ENCODE results near the gene UQCRC1. TPM values are rescaled to one million over a fixed set of nuclear protein-coding genes. Genes with fewer than 3 reads are reported as not detected.

UQCRC1 gene
- total and polyA plus RNA-seq, 7 donors, result 199 to 828 (median 241) TPM

GRCh38 chr3:48588230-48588629, 21.2 kb downstream of the UQCRC1 start:
- 70 to 72% methylated on average over 15 of the region's 15 CpGs for WGBS, 2 donors
- Histone ChIP-seq H3K4me1 (no peaks in the 10 kb centered on the region), H3K4me3 (no peak overlapping the region), H3K27ac (no peak overlapping the region), H3K36me3 (no peaks in the 10 kb centered on the region), H3K9me3 (no peaks in the 10 kb centered on the region), H3K27me3 (peaks cover 0 to 3% (median 0%) of the 10 kb centered on the region in 3 donors)
- DNase-seq, result no peak
- intact Hi-C loops (cut with DNase I), result no loop called here
- no peak for TF ChIP-seq EP300 (IDR thresholded peaks at IDR 0.05)
- TF ChIP-seq POLR2AphosphoS5 (IDR thresholded peaks at IDR 0.05), result no peak
- TF ChIP-seq POLR2A (IDR thresholded peaks at IDR 0.05), result no peak
- no peak for TF ChIP-seq CTCF (IDR thresholded peaks at IDR 0.05)

GRCh38 chr3:48587686-48588085, 21.8 kb downstream of the UQCRC1 start:
- Histone ChIP-seq H3K4me1 (no peaks in the 10 kb centered on the region), H3K36me3 (no peaks in the 10 kb centered on the region), H3K27ac (no peak overlapping the region), H3K27me3 (peaks cover 0 to 1% (median 0%) of the 10 kb centered on the region in 3 donors), H3K9me3 (no peaks in the 10 kb centered on the region), H3K4me3 (no peak overlapping the region)
- TF ChIP-seq CTCF (IDR thresholded peaks at IDR 0.05) (no peak), POLR2AphosphoS5 (IDR thresholded peaks at IDR 0.05) (no peak), EP300 (IDR thresholded peaks at IDR 0.05) (no peak), POLR2A (IDR thresholded peaks at IDR 0.05) (no peak)
- DNase-seq, result no peak
- 70 to 81% methylated on average over 11 of the region's 11 CpGs for whole genome bisulfite sequencing, 2 donors
- intact Hi-C loops (cut with DNase I), result no loop called here

- no peaks in the 10 kb centered on the region for H3K4me1 ChIP-seq
- TF ChIP-seq POLR2AphosphoS5 (IDR thresholded peaks at IDR 0.05), result no peak
- TF ChIP-seq POLR2A (IDR thresholded peaks at IDR 0.05), result no peak
- TF ChIP-seq CTCF (IDR thresholded peaks at IDR 0.05), result no peak
- no peak for TF ChIP-seq EP300 (IDR thresholded peaks at IDR 0.05)
- H3K4me3 ChIP-seq, result no peak overlapping the region
- H3K27ac ChIP-seq, result no peak overlapping the region
- intact Hi-C loops (cut with DNase I), result no loop called here
- no peaks in the 10 kb centered on the region for H3K27me3 ChIP-seq
- H3K9me3 ChIP-seq, result no peaks in the 10 kb centered on the region
- no peak for DNase-seq
- 72 to 88% methylated on average over 8 of the region's 8 CpGs for WGBS, 2 donors
- H3K36me3 ChIP-seq, result no peaks in the 10 kb centered on the region
Observed at GRCh38 chr3:48585411-48585810, 24.0 kb downstream of the UQCRC1 start.

GRCh38 chr3:48584836-48585235, 24.6 kb downstream of the UQCRC1 start:
- no peak for DNase-seq
- intact Hi-C loops (cut with DNase I), result no loop called here
- H3K27me3 ChIP-seq, result no peaks in the 10 kb centered on the region
- TF ChIP-seq EP300 (IDR thresholded peaks at IDR 0.05) (no peak), CTCF (IDR thresholded peaks at IDR 0.05) (no peak), POLR2AphosphoS5 (IDR thresholded peaks at IDR 0.05) (no peak), POLR2A (IDR thresholded peaks at IDR 0.05) (no peak)
- 82 to 90% methylated on average over 9 of the region's 9 CpGs for WGBS, 2 donors
- no peaks in the 10 kb centered on the region for H3K9me3 ChIP-seq
- H3K4me3 ChIP-seq, result no peak overlapping the region
- H3K36me3 ChIP-seq, result no peaks in the 10 kb centered on the region
- no peaks in the 10 kb centered on the region for H3K4me1 ChIP-seq
- no peak overlapping the region for H3K27ac ChIP-seq

All from sigmoid colon (tissue), 7 donors.